ENCODE data around the gene DYRK3. TPM values are rescaled to one million over a fixed set of nuclear protein-coding genes. Genes with fewer than 3 reads are reported as not detected.

Gene DYRK3
- total and polyA plus RNA-seq, 2 of the 8 experiments (the other 6 are each of a cell fraction or from before 2014, with no cell fraction given), result 2.1 to 8.5 TPM

- TF ChIP-seq, protein P1, sequence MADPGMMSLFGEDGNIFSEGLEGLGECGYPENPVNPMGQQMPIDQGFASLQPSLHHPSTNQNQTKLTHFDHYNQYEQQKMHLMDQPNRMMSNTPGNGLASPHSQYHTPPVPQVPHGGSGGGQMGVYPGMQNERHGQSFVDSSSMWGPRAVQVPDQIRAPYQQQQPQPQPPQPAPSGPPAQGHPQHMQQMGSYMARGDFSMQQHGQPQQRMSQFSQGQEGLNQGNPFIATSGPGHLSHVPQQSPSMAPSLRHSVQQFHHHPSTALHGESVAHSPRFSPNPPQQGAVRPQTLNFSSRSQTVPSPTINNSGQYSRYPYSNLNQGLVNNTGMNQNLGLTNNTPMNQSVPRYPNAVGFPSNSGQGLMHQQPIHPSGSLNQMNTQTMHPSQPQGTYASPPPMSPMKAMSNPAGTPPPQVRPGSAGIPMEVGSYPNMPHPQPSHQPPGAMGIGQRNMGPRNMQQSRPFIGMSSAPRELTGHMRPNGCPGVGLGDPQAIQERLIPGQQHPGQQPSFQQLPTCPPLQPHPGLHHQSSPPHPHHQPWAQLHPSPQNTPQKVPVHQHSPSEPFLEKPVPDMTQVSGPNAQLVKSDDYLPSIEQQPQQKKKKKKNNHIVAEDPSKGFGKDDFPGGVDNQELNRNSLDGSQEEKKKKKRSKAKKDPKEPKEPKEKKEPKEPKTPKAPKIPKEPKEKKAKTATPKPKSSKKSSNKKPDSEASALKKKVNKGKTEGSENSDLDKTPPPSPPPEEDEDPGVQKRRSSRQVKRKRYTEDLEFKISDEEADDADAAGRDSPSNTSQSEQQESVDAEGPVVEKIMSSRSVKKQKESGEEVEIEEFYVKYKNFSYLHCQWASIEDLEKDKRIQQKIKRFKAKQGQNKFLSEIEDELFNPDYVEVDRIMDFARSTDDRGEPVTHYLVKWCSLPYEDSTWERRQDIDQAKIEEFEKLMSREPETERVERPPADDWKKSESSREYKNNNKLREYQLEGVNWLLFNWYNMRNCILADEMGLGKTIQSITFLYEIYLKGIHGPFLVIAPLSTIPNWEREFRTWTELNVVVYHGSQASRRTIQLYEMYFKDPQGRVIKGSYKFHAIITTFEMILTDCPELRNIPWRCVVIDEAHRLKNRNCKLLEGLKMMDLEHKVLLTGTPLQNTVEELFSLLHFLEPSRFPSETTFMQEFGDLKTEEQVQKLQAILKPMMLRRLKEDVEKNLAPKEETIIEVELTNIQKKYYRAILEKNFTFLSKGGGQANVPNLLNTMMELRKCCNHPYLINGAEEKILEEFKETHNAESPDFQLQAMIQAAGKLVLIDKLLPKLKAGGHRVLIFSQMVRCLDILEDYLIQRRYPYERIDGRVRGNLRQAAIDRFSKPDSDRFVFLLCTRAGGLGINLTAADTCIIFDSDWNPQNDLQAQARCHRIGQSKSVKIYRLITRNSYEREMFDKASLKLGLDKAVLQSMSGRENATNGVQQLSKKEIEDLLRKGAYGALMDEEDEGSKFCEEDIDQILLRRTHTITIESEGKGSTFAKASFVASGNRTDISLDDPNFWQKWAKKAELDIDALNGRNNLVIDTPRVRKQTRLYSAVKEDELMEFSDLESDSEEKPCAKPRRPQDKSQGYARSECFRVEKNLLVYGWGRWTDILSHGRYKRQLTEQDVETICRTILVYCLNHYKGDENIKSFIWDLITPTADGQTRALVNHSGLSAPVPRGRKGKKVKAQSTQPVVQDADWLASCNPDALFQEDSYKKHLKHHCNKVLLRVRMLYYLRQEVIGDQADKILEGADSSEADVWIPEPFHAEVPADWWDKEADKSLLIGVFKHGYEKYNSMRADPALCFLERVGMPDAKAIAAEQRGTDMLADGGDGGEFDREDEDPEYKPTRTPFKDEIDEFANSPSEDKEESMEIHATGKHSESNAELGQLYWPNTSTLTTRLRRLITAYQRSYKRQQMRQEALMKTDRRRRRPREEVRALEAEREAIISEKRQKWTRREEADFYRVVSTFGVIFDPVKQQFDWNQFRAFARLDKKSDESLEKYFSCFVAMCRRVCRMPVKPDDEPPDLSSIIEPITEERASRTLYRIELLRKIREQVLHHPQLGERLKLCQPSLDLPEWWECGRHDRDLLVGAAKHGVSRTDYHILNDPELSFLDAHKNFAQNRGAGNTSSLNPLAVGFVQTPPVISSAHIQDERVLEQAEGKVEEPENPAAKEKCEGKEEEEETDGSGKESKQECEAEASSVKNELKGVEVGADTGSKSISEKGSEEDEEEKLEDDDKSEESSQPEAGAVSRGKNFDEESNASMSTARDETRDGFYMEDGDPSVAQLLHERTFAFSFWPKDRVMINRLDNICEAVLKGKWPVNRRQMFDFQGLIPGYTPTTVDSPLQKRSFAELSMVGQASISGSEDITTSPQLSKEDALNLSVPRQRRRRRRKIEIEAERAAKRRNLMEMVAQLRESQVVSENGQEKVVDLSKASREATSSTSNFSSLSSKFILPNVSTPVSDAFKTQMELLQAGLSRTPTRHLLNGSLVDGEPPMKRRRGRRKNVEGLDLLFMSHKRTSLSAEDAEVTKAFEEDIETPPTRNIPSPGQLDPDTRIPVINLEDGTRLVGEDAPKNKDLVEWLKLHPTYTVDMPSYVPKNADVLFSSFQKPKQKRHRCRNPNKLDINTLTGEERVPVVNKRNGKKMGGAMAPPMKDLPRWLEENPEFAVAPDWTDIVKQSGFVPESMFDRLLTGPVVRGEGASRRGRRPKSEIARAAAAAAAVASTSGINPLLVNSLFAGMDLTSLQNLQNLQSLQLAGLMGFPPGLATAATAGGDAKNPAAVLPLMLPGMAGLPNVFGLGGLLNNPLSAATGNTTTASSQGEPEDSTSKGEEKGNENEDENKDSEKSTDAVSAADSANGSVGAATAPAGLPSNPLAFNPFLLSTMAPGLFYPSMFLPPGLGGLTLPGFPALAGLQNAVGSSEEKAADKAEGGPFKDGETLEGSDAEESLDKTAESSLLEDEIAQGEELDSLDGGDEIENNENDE (IDR thresholded peaks at IDR 0.05; ENCODE audit: insufficient replicate concordance, low read length), result no peak
- TF ChIP-seq SAP30 (IDR thresholded peaks at IDR 0.05; ENCODE audit: insufficient read depth, insufficient replicate concordance, low read length) (no peak), RNF2 (IDR thresholded peaks at IDR 0.05; ENCODE audit: borderline replicate concordance, low read depth, low read length, missing control alignments, poor library complexity, severe bottlenecking) (no peak), SP4 (IDR thresholded peaks at IDR 0.05; ENCODE audit: low read length) (no peak)
These were observed 56.3 kb downstream of the DYRK3 start (continued) for GRCh38 chr1:206691604-206692003.

Data from H1 (cell line).